ENCODE data around the gene MRPL4. TPM values are rescaled to one million over a fixed set of nuclear protein-coding genes. Genes with fewer than 3 reads are reported as not detected.

Gene MRPL4
- total and polyA plus RNA-seq, 2 experiments from 2014 or later = 40.1 to 51.4 TPM

DNA sequence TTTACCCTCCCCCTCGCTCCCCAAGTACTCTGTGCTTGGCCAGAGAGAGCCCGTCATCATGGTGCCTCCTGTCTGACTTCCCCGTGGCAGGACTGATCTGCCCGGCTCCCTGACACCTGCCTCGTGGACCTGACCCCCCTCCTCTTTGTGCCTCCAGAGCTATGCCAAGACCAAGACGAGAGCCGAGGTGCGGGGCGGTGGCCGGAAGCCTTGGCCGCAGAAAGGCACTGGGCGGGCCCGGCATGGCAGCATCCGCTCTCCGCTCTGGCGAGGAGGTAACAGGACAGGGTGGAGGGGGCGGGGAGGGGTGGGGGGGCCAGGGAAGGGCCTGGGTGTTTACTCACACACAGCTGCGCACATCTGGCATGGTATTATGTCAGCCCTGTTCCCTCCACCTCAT is 4.5 kb downstream of the MRPL4 start:
- Histone ChIP-seq H3K4me2 (no peak overlapping the region), H3K4me3 (no peak overlapping the region), H2AFZ (no peak overlapping the region), H3K27ac (no peak overlapping the region), H3K9me2 (replicated peaks; ENCODE audit: insufficient read depth) (no peaks in the 10 kb centered on the region), H3K9me3 (ENCODE audit: low read depth) (no peaks in the 10 kb centered on the region), H3K79me2 (peaks cover 10% of the 10 kb centered on the region), H3K27me3 (no peaks in the 10 kb centered on the region), H4K20me1 (ENCODE audit: insufficient read depth, poor library complexity, severe bottlenecking) (no peaks in the 10 kb centered on the region), H3K36me3 (replicated peaks; ENCODE audit: insufficient read depth, low read depth) (no peaks in the 10 kb centered on the region), H3K4me1 (ENCODE audit: insufficient read depth) (peaks cover 4% of the 10 kb centered on the region)
- DNase-seq (ENCODE audit: low spot score) = no peak
- 96% methylated on average over 16 of the region's 18 CpGs for WGBS (ENCODE audit: low lambda C conversion rate, missing lambda C conversion rate)
- TF ChIP-seq CTCF (IDR thresholded peaks at IDR 0.05; ENCODE audit: poor library complexity) = no peak
- no peak for TF ChIP-seq EZH2 (IDR thresholded peaks at IDR 0.05; ENCODE audit: borderline replicate concordance)
- no peak for TF ChIP-seq EZH2phosphoT487 (IDR thresholded peaks at IDR 0.05; ENCODE audit: low read depth, severe bottlenecking, unreplicated experiment)

DNA sequence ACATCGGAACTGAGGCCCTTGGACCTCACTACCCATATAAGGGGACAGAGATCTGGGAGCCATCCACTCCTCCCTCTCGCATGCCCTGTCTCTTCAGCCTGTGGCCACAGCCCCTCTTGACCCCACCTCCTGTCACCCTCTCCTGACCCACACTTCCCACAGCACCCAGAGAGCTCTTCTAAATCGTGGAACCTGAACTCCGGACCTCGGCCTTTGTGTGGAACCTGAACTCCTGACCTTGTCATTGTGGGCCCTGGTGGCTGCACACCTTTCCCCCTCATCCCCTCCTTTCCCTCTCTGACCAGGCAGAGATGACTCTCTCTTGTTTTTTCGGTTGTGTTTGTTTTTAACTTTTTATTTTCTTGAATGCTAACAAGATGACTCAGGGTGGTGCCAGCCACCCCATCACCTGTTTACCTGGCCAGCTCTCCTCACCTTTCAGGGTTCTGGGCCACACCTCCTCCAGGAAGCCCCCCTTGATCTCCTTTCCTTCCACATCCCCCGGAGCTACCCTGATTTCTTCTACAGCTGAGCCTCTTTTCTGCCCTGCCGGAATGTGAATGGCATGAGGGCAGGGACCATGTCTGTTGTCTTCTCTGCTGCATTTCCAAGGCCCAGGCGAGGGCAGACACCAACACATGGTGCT is 5.1 kb downstream of the MRPL4 start:
- Histone ChIP-seq H2AFZ (no peak overlapping the region), H3K79me2 (peaks cover 10% of the 10 kb centered on the region), H3K36me3 (replicated peaks; ENCODE audit: insufficient read depth, low read depth) (no peaks in the 10 kb centered on the region), H3K4me1 (ENCODE audit: insufficient read depth) (peaks cover 4% of the 10 kb centered on the region), H3K9me3 (ENCODE audit: low read depth) (no peaks in the 10 kb centered on the region), H3K9me2 (replicated peaks; ENCODE audit: insufficient read depth) (no peaks in the 10 kb centered on the region), H3K4me2 (no peak overlapping the region), H3K27me3 (no peaks in the 10 kb centered on the region), H3K4me3 (no peak overlapping the region), H3K27ac (no peak overlapping the region), H4K20me1 (ENCODE audit: insufficient read depth, poor library complexity, severe bottlenecking) (no peaks in the 10 kb centered on the region)
- no peak for TF ChIP-seq EZH2phosphoT487 (IDR thresholded peaks at IDR 0.05; ENCODE audit: low read depth, severe bottlenecking, unreplicated experiment)
- no peak for TF ChIP-seq EZH2 (IDR thresholded peaks at IDR 0.05; ENCODE audit: borderline replicate concordance)
- TF ChIP-seq CTCF (IDR thresholded peaks at IDR 0.05; ENCODE audit: poor library complexity) = no peak
- DNase-seq (ENCODE audit: low spot score) = no peak
- WGBS (ENCODE audit: low lambda C conversion rate, missing lambda C conversion rate) = 90% methylated on average over 9 of the region's 9 CpGs

DNA sequence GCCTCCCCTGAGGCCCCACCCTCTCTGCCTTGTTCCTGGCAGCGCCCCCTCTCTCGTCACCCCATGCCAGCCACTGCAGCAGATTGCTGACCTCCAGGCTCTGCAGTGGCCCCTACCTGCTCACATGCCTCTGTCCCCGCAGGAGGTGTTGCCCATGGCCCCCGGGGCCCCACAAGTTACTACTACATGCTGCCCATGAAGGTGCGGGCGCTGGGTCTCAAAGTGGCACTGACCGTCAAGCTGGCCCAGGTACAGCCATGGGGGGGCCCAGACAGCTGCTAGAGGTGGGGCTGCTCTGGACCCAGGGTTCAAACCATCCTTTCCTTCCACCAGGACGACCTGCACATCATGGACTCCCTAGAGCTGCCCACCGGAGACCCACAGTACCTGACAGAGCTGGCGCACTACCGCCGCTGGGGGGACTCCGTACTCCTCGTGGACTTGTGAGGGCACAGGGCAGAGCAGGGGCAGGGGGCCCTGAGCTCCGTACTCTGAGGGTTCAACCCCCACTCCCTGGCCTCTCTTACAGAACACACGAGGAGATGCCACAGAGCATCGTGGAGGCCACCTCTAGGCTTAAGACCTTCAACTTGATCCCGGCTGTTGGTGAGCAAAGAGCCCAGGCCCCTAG is 6.2 kb downstream of the MRPL4 start:
- no peak for TF ChIP-seq EZH2phosphoT487 (IDR thresholded peaks at IDR 0.05; ENCODE audit: low read depth, severe bottlenecking, unreplicated experiment)
- no peak for TF ChIP-seq EZH2 (IDR thresholded peaks at IDR 0.05; ENCODE audit: borderline replicate concordance)
- TF ChIP-seq CTCF (IDR thresholded peaks at IDR 0.05; ENCODE audit: poor library complexity) = no peak
- H4K20me1 ChIP-seq (ENCODE audit: insufficient read depth, poor library complexity, severe bottlenecking) = no peaks in the 10 kb centered on the region
- no peak overlapping the region for H3K27ac ChIP-seq

More for the DNA sequence above, 6.2 kb downstream of the MRPL4 start:
- Histone ChIP-seq H3K9me2 (replicated peaks; ENCODE audit: insufficient read depth) (no peaks in the 10 kb centered on the region), H3K9me3 (ENCODE audit: low read depth) (no peaks in the 10 kb centered on the region), H3K4me2 (no peak overlapping the region), H2AFZ (no peak overlapping the region), H3K4me1 (ENCODE audit: insufficient read depth) (no peaks in the 10 kb centered on the region), H3K4me3 (no peak overlapping the region), H3K79me2 (no peaks in the 10 kb centered on the region), H3K27me3 (no peaks in the 10 kb centered on the region), H3K36me3 (replicated peaks; ENCODE audit: insufficient read depth, low read depth) (no peaks in the 10 kb centered on the region)
- DNase-seq (ENCODE audit: low spot score) = no peak
- 97% methylated on average over 18 of the region's 18 CpGs for WGBS (ENCODE audit: low lambda C conversion rate, missing lambda C conversion rate)

Data from hepatocyte (in vitro differentiated cells).